Superior temporal gyrus (tissue), 1 donor: Measurements from ENCODE around the gene PDE11A.

Experiments used
- DNase-seq: peaks from one replicate; pipeline ENCODE4 v3.0.0-alpha.2; 2016; ENCODE audit errors: extremely low spot score

Gene PDE11A

DNA sequence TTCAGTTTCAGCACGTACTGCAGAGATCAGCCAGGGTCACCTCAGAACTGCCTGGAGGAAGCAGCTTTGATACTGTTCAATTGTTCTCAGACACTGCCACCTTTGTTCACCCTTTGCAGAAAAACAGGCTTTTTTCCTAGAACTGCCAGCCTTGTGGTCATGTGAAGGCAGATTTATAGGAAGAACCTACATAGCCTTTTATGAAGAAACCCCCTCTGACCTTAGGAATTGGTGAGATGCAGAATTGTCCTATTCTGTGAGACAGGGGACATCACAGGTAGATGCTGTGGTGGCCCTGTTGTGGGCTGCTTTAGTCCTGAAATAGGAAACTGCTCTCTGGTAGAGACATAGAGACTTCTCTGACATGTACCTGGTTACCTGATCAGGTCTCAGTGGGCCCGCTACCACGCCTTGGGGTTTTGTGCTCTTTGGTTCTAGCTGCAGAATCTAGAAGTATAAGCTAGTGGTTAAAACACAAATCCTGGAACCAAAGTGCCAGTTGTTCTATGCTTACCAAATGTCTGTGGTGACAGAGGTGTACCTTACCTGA, 473.4 kb downstream of the PDE11A start:
- DNase-seq: no peak

- peak; percentile 74 for DNase-seq
These were observed 474.0 kb downstream of the PDE11A start for GRCh38 chr2:177598326-177599138.

DNA sequence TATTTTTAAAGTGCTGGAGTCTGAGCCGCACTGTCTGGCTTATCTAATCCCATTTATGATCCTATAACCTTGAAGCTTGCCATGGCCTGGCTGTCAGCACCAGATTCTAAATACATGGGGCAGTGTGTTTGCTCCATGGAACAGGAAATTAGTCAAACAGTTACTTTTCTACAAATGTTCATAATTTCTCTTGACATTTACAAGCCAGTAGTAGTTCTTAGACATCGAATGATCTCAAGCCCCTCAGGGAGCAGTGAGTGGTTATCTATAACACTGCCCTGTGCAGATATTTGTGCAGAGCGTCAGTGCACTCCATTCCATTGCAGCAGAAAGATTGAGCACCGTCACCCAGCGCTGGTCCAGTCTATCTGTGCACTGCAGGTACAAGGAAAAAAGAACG, 474.8 kb downstream of the PDE11A start:
- DNase-seq: no peak

DNA sequence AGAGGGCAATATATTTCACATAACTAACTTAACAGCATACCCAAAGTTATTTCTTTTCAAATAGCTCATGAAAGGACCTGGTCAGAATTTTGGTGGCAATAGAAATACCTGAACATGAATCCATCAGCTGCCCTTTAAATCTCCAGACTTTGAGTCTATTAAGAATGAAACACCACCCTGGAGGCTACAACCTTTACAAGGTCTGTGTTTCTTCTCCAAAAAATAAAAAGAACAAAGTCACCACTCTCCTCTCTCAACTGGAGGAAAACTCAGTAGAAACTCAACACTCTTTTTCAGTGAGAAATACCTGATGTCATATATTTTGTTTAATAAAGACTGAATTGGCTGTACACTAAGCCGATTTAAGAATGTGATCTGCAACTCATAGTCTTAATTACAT, 475.7 kb downstream of the PDE11A start:
- DNase-seq: no peak

DNA sequence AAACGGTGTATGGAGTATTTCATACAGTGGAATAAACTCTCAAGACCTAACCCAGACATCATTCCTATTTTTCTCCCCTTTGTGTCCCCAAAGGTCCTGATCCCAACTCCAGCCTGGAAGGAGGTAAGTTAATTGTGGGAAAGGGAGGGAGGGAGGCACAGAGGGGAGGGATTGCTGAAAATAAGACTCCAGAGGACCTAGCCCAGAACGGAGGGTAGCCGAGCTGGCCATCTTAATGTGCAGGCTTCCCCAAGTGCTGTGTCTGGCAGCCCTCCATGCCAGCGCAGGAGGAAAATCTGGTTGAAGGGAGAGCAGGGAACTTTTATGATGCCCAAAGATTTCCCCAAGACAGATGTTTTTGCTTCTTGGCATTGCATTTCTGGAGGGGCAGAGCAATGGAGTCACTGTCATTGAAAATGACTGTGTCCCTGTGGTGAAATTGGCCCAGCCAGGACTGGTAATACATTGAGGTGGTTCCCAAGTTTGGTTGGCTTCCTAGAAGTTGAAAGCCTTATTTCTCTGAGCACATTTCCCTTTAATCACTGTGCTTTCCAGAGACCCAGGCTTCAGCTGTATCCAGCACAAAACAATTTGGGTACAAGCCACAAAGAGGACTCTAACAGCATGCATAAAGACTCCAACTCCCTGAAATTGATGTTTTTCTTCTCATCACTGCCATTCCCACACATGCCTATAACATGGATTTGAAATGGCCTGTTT, 477.3 kb downstream of the PDE11A start:
- no peak for DNase-seq

DNA sequence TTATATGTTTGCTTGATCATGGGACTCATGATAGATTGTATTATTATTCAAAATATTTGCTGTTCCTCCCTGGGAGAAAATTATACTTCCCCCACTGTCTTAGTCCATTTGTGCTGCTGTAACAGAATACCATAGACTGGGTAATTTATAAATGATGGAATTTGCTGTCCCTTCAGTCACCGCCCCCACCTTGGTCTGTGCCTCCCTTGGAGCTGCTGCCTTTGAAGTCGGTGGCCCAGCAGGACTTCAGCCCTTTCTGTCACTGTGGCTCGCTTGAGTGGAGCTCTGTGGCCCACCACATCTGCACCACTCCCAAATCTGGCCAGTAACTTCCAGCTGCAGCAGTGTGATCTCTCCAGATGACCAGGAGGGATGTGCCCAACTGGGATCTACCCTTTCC, 479.2 kb downstream of the PDE11A start:
- DNase-seq: no peak

- no peak for DNase-seq
These were observed 479.6 kb downstream of the PDE11A start for GRCh38 chr2:177592945-177593344.

GRCh38 chr2:177592397-177592796, 480.2 kb downstream of the PDE11A start:
- DNase-seq: no peak

GRCh38 chr2:177589186-177589585, 483.4 kb downstream of the PDE11A start:
- no peak for DNase-seq

GRCh38 chr2:177588671-177589070, 483.9 kb downstream of the PDE11A start:
- DNase-seq: no peak

DNA sequence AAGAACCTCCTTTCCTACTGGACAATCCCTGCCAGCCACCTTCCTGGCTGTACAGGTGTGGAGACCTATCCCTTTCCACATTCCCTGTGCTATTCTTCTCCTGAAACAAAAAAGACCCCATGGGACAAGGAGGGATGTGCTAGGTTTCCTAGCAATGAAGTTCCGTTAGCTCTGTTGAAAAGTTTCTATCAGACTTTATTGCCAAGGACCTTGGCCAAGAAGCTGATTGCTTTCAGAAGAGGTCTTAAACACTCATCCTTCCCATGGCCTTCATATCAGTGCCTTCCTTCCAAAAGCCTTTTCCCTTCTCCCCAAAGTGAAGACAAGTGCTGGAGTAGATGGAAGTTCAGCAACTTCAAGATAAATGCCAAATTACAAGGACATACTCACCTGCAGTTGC, 485.2 kb downstream of the PDE11A start:
- DNase-seq: no peak

- DNase-seq: no peak
These were observed 486.4 kb downstream of the PDE11A start for GRCh38 chr2:177586154-177586553.

- DNase-seq: no peak
These were observed 487.2 kb downstream of the PDE11A start for GRCh38 chr2:177585234-177585863.

- no peak for DNase-seq
These were observed 488.4 kb downstream of the PDE11A start for GRCh38 chr2:177584030-177584692.

DNA sequence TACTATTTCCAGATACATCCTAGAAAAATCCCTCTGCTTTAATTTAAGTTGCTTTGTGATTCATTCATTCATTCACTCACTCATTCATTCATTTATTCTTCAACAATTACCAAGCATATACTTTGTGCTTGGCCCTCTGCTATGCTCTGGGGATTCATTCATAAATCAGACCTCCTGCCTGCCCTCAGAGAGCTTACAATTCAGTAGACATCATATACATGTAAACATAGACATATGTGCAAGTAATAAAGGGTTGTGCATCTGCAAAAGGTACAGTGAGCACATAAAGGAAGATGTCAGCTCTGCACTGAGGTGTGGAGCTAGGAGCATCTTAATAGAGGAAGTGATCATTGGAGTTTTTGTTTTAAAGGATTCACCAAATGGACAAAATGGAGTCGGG, 490.6 kb downstream of the PDE11A start:
- no peak for DNase-seq

- DNase-seq: no peak
These were observed 493.0 kb downstream of the PDE11A start for GRCh38 chr2:177579486-177580036.

- DNase-seq: no peak
These were observed 494.1 kb downstream of the PDE11A start for GRCh38 chr2:177578454-177578853.

- no peak for DNase-seq
These were observed 495.5 kb downstream of the PDE11A start for GRCh38 chr2:177577075-177577474.

DNA sequence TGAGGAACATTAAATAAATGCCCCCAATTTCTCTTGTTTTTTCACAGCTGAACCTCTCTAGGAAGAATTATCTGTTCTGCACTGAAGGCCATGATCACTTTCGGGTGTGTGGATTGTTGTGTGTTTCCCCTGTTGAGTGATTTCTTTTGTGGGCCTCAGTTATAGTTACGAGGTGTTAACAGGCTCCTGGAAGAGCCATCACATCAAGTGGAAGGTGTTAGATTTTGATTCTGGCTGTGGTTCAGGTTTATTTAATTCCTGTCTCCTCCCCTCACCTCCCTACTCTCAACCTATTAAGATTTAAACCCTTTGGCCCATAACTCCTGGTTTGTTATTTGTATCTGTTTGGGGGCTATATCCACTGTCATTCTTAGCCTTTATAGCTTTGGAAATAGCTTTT, 497.2 kb downstream of the PDE11A start:
- no peak for DNase-seq

DNA sequence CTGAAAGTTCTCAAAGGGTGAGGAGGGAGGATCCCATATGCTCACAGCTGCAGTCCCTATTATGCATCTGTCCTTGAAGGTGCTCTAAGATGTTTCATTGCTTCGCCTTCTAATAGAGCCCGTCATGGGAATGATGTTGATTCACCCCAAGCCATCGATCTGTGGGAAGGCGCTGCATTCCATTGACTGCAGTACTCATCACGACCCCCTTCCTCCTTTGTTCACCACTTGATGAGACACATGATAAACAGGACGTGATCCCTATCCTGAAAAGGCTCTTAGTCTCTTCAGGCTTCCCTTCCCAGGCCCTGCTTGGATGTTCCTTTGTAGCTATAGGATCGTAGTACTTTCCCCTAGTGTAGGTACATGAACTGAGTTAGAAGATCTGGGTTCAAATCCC, 498.2 kb downstream of the PDE11A start:
- DNase-seq: no peak
